Mesenchymal stem cell (in vitro differentiated cells and primary cell): ENCODE data around the gene TBC1D2.

Source experiments
- DNase-seq: peaks from one replicate; pipeline ENCODE4 v3.0.0-alpha.2; 2013
- H2AFZ ChIP-seq: one replicate; pipeline ENCODE4 v1.6.1; 2013; ENCODE audit warnings: low read depth, mild to moderate bottlenecking, control low read depth, inconsistent platforms, low read length, moderate library complexity
- H2AK5ac ChIP-seq: 2 replicates; pipeline ENCODE4 v1.6.1; 2013; ENCODE audit warnings: low read length, moderate library complexity, mild to moderate bottlenecking, inconsistent platforms; ENCODE audit not compliant: severe bottlenecking
- H2BK120ac ChIP-seq: one replicate; pipeline ENCODE4 v1.6.1; 2013; ENCODE audit warnings: low read depth, mild to moderate bottlenecking, inconsistent platforms, low read length, moderate library complexity
- H2BK12ac ChIP-seq, 2 experiments: one replicate each; pipeline ENCODE4 v1.6.1; 2013; ENCODE audit warnings: inconsistent platforms in 2 of 2, low read length in 2 of 2, mild to moderate bottlenecking in 2 of 2, moderate library complexity in 2 of 2, control low read depth in 1 of 2
- H2BK15ac ChIP-seq: one replicate; pipeline ENCODE4 v1.6.1; 2013; ENCODE audit warnings: mild to moderate bottlenecking, low read depth, inconsistent platforms; ENCODE audit not compliant: poor library complexity, severe bottlenecking
- H2BK5ac ChIP-seq: 2 replicates; pipeline ENCODE4 v1.6.1; 2013; ENCODE audit warnings: low read depth, mild to moderate bottlenecking, low read length, control low read depth, inconsistent platforms; ENCODE audit not compliant: poor library complexity, severe bottlenecking
- H3K14ac ChIP-seq, 2 experiments: one replicate each; pipeline ENCODE4 v1.6.1; 2013; ENCODE audit warnings: inconsistent platforms in 2 of 2, low read length in 2 of 2, control low read depth in 1 of 2, mild to moderate bottlenecking in 1 of 2, moderate library complexity in 1 of 2
- H3K18ac ChIP-seq, 2 experiments: one replicate each; pipeline ENCODE4 v1.6.1; 2013; ENCODE audit warnings: inconsistent platforms in 2 of 2, low read length in 2 of 2, control low read depth in 1 of 2, low read depth in 1 of 2, mild to moderate bottlenecking in 1 of 2
- H3K23ac ChIP-seq, 2 experiments: one replicate each; pipeline ENCODE4 v1.6.1; 2013; ENCODE audit warnings: inconsistent platforms in 2 of 2, low read length in 2 of 2, mild to moderate bottlenecking in 2 of 2, moderate library complexity in 2 of 2, control low read depth in 1 of 2
- H3K27ac ChIP-seq: 2 replicates; pipeline ENCODE4 v1.5.1; 2013; ENCODE audit warnings: mild to moderate bottlenecking, moderate library complexity, low read length, control low read depth, inconsistent platforms; ENCODE audit not compliant: poor library complexity, severe bottlenecking
- H3K27me3 ChIP-seq, 2 experiments: 2 replicates each; pipeline versions ENCODE4 v1.6.1 to v1.7.0; 2013; ENCODE audit warnings: low read length in 2 of 2, mild to moderate bottlenecking in 2 of 2, moderate library complexity in 2 of 2, control low read depth in 1 of 2, inconsistent platforms in 1 of 2; ENCODE audit not compliant: control insufficient read depth in 1 of 2, insufficient read depth in 1 of 2
- H3K36me3 ChIP-seq, 2 experiments: 2 replicates each; pipeline versions ENCODE4 v1.6.1 to v1.7.0; 2013; ENCODE audit warnings: low read length in 2 of 2, control low read depth in 1 of 2, inconsistent platforms in 1 of 2, low read depth in 1 of 2, mild to moderate bottlenecking in 1 of 2; ENCODE audit not compliant: insufficient read depth in 2 of 2, control insufficient read depth in 1 of 2
- H3K4ac ChIP-seq, 2 experiments: one replicate each; pipeline ENCODE4 v1.6.1; 2013; ENCODE audit warnings: inconsistent platforms in 2 of 2, low read length in 2 of 2, mild to moderate bottlenecking in 2 of 2, moderate library complexity in 2 of 2, control low read depth in 1 of 2, low read depth in 1 of 2
- H3K4me1 ChIP-seq: 2 replicates; pipeline ENCODE4 v1.6.1; 2013; ENCODE audit warnings: low read depth, low read length, control low read depth; ENCODE audit not compliant: control insufficient read depth, insufficient read depth
- H3K4me2 ChIP-seq: 2 replicates; pipeline ENCODE4 v1.6.1; 2013; ENCODE audit warnings: low read length, mild to moderate bottlenecking, inconsistent platforms; ENCODE audit not compliant: poor library complexity, severe bottlenecking
- H3K4me3 ChIP-seq, 2 experiments: 2 replicates each; pipeline versions ENCODE4 v1.5.1 to v1.7.0; 2013; ENCODE audit warnings: low read length in 2 of 2, mild to moderate bottlenecking in 2 of 2, control low read depth in 1 of 2, low read depth in 1 of 2; ENCODE audit not compliant: insufficient read depth in 1 of 2
- H3K79me1 ChIP-seq: replicated peaks from 2 replicates; pipeline ENCODE4 v1.6.1; 2013; ENCODE audit warnings: mild to moderate bottlenecking, control low read depth, low read length, inconsistent platforms; ENCODE audit not compliant: poor library complexity, severe bottlenecking
- H3K9ac ChIP-seq: 2 replicates; pipeline ENCODE4 v1.7.0; 2013; ENCODE audit warnings: mild to moderate bottlenecking, low read length, moderate library complexity
- H3K9me3 ChIP-seq: 2 replicates; pipeline ENCODE4 v1.7.0; 2013; ENCODE audit warnings: mild to moderate bottlenecking, low read length; ENCODE audit not compliant: control insufficient read depth
- H4K8ac ChIP-seq: one replicate; pipeline ENCODE4 v1.6.1; 2013; ENCODE audit warnings: inconsistent platforms, mild to moderate bottlenecking, low read length, moderate library complexity
- H4K91ac ChIP-seq: one replicate; pipeline ENCODE4 v1.6.1; 2013; ENCODE audit warnings: mild to moderate bottlenecking, low read length, inconsistent platforms
- WGBS: methylation state at CpG from one replicate; pipeline ENCODE4 v1.1.7; 2013; ENCODE audit warnings: mixed read lengths; 5-methylcytosine and 5-hydroxymethylcytosine counted together

Gene TBC1D2

GRCh38 chr9:98201749-98202148 lies 53.7 kb downstream of the TBC1D2 start:
- H3K9me3 ChIP-seq = no peaks in the 10 kb centered on the region

GRCh38 chr9:98201102-98201501 lies 54.3 kb downstream of the TBC1D2 start:
- Histone ChIP-seq H3K4me3 (no peak overlapping the region), H3K4me1 (no peaks in the 10 kb centered on the region), H3K4ac (no peak overlapping the region), H3K18ac (no peak overlapping the region), H4K91ac (no peak overlapping the region), H3K4me2 (no peak overlapping the region), H4K8ac (no peak overlapping the region), H2BK120ac (no peak overlapping the region), H2BK5ac (no peak overlapping the region), H2BK15ac (no peak overlapping the region), H2BK12ac (no peak overlapping the region), H3K27me3 (no peaks in the 10 kb centered on the region), H3K23ac (no peak overlapping the region), H3K14ac (no peak overlapping the region), H3K79me1 (no peaks in the 10 kb centered on the region), H2AK5ac (no peak overlapping the region), H3K27ac (no peak overlapping the region), H3K9ac (no peak overlapping the region), H2AFZ (no peak overlapping the region), H3K36me3 (peaks cover 48 to 52% of the 10 kb centered on the region in 2 experiments), H3K9me3 (no peaks in the 10 kb centered on the region)
- no peak for DNase-seq
- 91% methylated on average over 5 of the region's 6 CpGs for WGBS

More at GRCh38 chr9:98201749-98202148, 53.7 kb downstream of the TBC1D2 start:
- Histone ChIP-seq H3K27ac (no peak overlapping the region), H2BK12ac (no peak overlapping the region), H2BK120ac (no peak overlapping the region), H3K23ac (no peak overlapping the region), H3K9ac (no peak overlapping the region), H2BK5ac (no peak overlapping the region), H3K36me3 (peaks cover 48 to 56% of the 10 kb centered on the region in 2 experiments), H3K27me3 (no peaks in the 10 kb centered on the region), H3K18ac (no peak overlapping the region), H2AK5ac (no peak overlapping the region), H3K4me2 (no peak overlapping the region), H3K14ac (no peak overlapping the region), H3K4me3 (no peak overlapping the region), H3K79me1 (no peaks in the 10 kb centered on the region), H4K8ac (no peak overlapping the region), H2BK15ac (no peak overlapping the region), H4K91ac (no peak overlapping the region), H3K4ac (no peak overlapping the region), H3K4me1 (no peaks in the 10 kb centered on the region), H2AFZ (no peak overlapping the region)
- 96% methylated on average over 7 of the region's 7 CpGs for WGBS
- DNase-seq = no peak

DNA sequence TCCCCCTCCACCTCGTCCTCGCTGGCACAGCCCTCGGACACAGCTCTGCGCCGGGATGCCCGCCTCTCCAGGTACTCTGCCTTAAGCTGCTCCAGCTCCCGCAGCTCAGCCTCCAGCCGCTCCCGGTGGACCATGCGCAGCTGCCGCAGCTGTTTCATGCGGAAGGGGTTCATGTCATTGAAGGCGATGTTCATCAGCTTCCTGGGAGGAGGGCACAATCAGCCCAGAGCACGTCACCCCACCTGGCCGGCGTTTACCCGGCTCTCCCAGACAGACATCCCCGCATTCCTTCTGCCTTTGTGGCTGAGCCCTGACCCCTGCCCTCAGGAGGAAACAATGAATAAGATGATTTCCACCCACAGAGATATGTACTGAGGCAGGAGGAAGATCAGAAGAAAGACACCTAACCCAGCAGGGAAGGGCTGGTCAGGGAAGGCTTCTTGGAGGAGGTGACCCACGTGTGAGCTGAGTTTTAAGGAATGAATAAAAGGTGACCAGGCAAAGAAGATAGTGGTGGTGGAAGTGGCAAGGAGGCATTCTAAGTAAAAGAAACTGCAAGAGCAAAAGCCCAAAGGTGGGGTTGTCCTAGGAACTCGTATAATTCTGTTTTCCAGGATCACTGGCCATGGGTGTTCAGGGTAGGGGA lies 55.9 kb downstream of the TBC1D2 start:
- Histone ChIP-seq H3K4ac (no peak overlapping the region), H3K18ac (no peak overlapping the region), H2BK12ac (no peak overlapping the region), H3K14ac (no peak overlapping the region), H3K9ac (no peak overlapping the region), H3K4me3 (no peak overlapping the region), H2BK120ac (no peak overlapping the region), H3K23ac (no peak overlapping the region), H3K79me1 (no peaks in the 10 kb centered on the region), H3K4me2 (no peak overlapping the region), H3K4me1 (no peaks in the 10 kb centered on the region), H4K8ac (no peak overlapping the region), H2BK5ac (no peak overlapping the region), H3K27me3 (no peaks in the 10 kb centered on the region), H2AK5ac (no peak overlapping the region), H3K36me3 (peaks cover 45 to 52% of the 10 kb centered on the region in 2 experiments), H4K91ac (no peak overlapping the region), H3K27ac (no peak overlapping the region), H2AFZ (no peak overlapping the region), H3K9me3 (no peaks in the 10 kb centered on the region), H2BK15ac (no peak overlapping the region)
- 93% methylated on average over 20 of the region's 20 CpGs for WGBS
- DNase-seq = no peak

- Histone ChIP-seq H2BK12ac (no peak overlapping the region), H2BK5ac (no peak overlapping the region), H2BK120ac (no peak overlapping the region)
Observed at GRCh38 chr9:98195671-98196070, 59.8 kb downstream of the TBC1D2 start.

More at GRCh38 chr9:98195671-98196070, 59.8 kb downstream of the TBC1D2 start:
- Histone ChIP-seq H3K4me3 (no peak overlapping the region), H3K27me3 (peaks cover 5 to 14% of the 10 kb centered on the region in 2 experiments), H3K79me1 (no peaks in the 10 kb centered on the region), H3K18ac (no peak overlapping the region), H3K4me2 (no peak overlapping the region), H3K14ac (no peak overlapping the region), H4K91ac (no peak overlapping the region), H3K27ac (no peak overlapping the region), H2BK15ac (no peak overlapping the region), H3K9ac (no peak overlapping the region), H2AFZ (no peak overlapping the region), H3K23ac (no peak overlapping the region), H4K8ac (no peak overlapping the region), H3K4ac (no peak overlapping the region), H3K9me3 (no peaks in the 10 kb centered on the region), H2AK5ac (no peak overlapping the region), H3K36me3 (peaks cover 16 to 28% of the 10 kb centered on the region in 2 experiments), H3K4me1 (peaks cover 10% of the 10 kb centered on the region)
- no peak for DNase-seq
- 94% methylated on average over 4 of the region's 4 CpGs for WGBS
